ENCODE measurements around the gene RAD54L. TPM values are rescaled to one million over a fixed set of nuclear protein-coding genes. Genes with fewer than 3 reads are reported as not detected.

The RAD54L gene
- total and polyA plus RNA-seq, 4 donors: 0.08 to 8.8 (median 0.51) TPM

DNA sequence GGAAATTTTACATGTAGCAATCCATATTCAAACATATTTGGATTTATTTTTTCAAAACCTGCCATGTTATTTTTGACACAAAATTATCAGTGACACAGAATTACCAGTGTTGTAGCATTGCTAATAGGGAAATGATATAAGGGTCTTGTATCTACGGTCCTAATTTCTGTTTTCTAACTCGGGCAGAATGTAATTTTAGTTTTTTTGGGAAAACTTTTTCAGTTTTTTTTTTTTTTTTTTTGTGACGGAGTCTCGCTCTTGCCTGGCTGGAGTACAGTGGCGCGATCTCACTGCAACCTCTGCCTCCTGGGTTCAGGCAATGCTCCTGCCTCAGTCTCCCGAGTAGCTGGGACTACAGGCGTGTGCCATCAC lies 58.6 kb downstream of the RAD54L start:
- 95% methylated on average over 8 of the region's 8 CpGs for WGBS
- peaks cover 7 to 16% (median 8%) of the 10 kb centered on the region in 4 donors for H3K36me3 ChIP-seq (ENCODE audit: control insufficient read depth in 4 of 4, insufficient read depth in 3 of 4, low read depth in 1 of 4, low read length in 3 of 4)
- no peak for TF ChIP-seq SP1 (IDR thresholded peaks at IDR 0.05)
- TF ChIP-seq GABPA (IDR thresholded peaks at IDR 0.05 in 1 of 2, conservative IDR thresholded peaks at IDR 0.05 in 1 of 2): no peak
- TF ChIP-seq, protein P1, sequence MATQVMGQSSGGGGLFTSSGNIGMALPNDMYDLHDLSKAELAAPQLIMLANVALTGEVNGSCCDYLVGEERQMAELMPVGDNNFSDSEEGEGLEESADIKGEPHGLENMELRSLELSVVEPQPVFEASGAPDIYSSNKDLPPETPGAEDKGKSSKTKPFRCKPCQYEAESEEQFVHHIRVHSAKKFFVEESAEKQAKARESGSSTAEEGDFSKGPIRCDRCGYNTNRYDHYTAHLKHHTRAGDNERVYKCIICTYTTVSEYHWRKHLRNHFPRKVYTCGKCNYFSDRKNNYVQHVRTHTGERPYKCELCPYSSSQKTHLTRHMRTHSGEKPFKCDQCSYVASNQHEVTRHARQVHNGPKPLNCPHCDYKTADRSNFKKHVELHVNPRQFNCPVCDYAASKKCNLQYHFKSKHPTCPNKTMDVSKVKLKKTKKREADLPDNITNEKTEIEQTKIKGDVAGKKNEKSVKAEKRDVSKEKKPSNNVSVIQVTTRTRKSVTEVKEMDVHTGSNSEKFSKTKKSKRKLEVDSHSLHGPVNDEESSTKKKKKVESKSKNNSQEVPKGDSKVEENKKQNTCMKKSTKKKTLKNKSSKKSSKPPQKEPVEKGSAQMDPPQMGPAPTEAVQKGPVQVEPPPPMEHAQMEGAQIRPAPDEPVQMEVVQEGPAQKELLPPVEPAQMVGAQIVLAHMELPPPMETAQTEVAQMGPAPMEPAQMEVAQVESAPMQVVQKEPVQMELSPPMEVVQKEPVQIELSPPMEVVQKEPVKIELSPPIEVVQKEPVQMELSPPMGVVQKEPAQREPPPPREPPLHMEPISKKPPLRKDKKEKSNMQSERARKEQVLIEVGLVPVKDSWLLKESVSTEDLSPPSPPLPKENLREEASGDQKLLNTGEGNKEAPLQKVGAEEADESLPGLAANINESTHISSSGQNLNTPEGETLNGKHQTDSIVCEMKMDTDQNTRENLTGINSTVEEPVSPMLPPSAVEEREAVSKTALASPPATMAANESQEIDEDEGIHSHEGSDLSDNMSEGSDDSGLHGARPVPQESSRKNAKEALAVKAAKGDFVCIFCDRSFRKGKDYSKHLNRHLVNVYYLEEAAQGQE (IDR thresholded peaks at IDR 0.05): no peak
- TF ChIP-seq, protein P2, sequence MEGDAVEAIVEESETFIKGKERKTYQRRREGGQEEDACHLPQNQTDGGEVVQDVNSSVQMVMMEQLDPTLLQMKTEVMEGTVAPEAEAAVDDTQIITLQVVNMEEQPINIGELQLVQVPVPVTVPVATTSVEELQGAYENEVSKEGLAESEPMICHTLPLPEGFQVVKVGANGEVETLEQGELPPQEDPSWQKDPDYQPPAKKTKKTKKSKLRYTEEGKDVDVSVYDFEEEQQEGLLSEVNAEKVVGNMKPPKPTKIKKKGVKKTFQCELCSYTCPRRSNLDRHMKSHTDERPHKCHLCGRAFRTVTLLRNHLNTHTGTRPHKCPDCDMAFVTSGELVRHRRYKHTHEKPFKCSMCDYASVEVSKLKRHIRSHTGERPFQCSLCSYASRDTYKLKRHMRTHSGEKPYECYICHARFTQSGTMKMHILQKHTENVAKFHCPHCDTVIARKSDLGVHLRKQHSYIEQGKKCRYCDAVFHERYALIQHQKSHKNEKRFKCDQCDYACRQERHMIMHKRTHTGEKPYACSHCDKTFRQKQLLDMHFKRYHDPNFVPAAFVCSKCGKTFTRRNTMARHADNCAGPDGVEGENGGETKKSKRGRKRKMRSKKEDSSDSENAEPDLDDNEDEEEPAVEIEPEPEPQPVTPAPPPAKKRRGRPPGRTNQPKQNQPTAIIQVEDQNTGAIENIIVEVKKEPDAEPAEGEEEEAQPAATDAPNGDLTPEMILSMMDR (IDR thresholded peaks at IDR 0.05; ENCODE audit: low read depth, low read length, missing input control): no peak
- no peak for TF ChIP-seq TAF1 (conservative IDR thresholded peaks at IDR 0.05)
- TF ChIP-seq, protein P3, sequence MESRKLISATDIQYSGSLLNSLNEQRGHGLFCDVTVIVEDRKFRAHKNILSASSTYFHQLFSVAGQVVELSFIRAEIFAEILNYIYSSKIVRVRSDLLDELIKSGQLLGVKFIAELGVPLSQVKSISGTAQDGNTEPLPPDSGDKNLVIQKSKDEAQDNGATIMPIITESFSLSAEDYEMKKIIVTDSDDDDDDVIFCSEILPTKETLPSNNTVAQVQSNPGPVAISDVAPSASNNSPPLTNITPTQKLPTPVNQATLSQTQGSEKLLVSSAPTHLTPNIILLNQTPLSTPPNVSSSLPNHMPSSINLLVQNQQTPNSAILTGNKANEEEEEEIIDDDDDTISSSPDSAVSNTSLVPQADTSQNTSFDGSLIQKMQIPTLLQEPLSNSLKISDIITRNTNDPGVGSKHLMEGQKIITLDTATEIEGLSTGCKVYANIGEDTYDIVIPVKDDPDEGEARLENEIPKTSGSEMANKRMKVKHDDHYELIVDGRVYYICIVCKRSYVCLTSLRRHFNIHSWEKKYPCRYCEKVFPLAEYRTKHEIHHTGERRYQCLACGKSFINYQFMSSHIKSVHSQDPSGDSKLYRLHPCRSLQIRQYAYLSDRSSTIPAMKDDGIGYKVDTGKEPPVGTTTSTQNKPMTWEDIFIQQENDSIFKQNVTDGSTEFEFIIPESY (IDR thresholded peaks at IDR 0.05): no peak
- TF ChIP-seq HNF4A (conservative IDR thresholded peaks at IDR 0.05): no peak
- no peak for TF ChIP-seq JUND (IDR thresholded peaks at IDR 0.05)
- TF ChIP-seq HNF4G (IDR thresholded peaks at IDR 0.05): no peak
- no peak for TF ChIP-seq NR2F2 (IDR thresholded peaks at IDR 0.05)
- TF ChIP-seq, protein P4, sequence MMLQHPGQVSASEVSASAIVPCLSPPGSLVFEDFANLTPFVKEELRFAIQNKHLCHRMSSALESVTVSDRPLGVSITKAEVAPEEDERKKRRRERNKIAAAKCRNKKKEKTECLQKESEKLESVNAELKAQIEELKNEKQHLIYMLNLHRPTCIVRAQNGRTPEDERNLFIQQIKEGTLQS (IDR thresholded peaks at IDR 0.05): no peak
- no peak overlapping the region for H3K27ac ChIP-seq (ENCODE audit: low read depth in 1 of 2, low read length in 2 of 2)
- H3K27me3 ChIP-seq (ENCODE audit: control insufficient read depth in 4 of 4, insufficient read depth in 4 of 4, low read length in 3 of 4): no peaks in the 10 kb centered on the region
- no peak overlapping the region for H3K4me3 ChIP-seq (ENCODE audit: low read depth in 1 of 3, low read length in 3 of 3)
- no peaks in the 10 kb centered on the region for H3K9me3 ChIP-seq (ENCODE audit: control insufficient read depth in 4 of 4, low read length in 3 of 4)
- H3K4me1 ChIP-seq (ENCODE audit: control insufficient read depth in 4 of 4, insufficient read depth in 4 of 4, low read length in 3 of 4): peaks cover 4 to 19% (median 11%) of the 10 kb centered on the region in 4 donors
- no peak for DNase-seq (ENCODE audit: low spot score)
- H3K9ac ChIP-seq (ENCODE audit: low read depth in 1 of 2, low read length in 2 of 2): no peak overlapping the region

DNA sequence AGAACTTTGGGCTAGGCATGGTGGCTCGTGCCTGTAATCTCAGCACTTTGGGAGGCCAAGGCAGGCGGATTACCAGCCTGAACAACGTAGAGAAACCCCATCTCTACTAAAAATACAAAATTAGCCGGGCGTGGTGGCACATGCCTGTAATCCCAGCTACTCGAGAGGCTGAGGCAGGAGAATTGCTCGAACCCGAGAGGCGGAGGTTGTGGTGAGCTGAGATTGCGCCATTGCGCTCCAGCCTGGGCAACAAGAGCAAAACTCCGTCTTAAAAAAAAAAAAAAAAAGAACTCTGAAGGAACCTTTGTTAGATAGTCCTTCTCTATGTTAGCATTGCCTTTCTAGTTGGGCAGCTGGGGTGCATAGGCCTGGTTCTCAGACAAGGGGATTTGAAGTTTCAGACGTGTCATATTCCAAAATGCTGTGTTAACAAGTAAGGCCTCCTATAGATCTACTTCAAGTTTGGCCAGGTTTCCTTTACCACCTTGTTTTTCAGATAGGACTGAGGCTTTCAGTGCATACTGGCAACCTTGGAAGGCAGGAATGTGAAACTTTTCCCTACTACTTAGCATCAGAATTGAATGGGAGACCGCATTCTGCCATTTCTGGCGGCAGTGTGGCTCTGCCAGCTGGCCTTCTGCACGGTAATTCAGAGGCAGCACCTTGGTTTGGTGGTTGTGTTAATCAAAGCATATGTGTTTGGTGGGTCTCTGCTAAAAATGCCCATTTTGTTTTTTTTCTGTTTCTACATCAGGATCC lies 62.0 kb downstream of the RAD54L start:
- H3K9me3 ChIP-seq (ENCODE audit: control insufficient read depth in 4 of 4, low read length in 3 of 4): no peaks in the 10 kb centered on the region
- no peak for DNase-seq (ENCODE audit: low spot score)
- no peak overlapping the region for H3K9ac ChIP-seq (ENCODE audit: low read depth in 1 of 2, low read length in 2 of 2)
- no peaks in the 10 kb centered on the region for H3K27me3 ChIP-seq (ENCODE audit: control insufficient read depth in 4 of 4, insufficient read depth in 4 of 4, low read length in 3 of 4)
- 92% methylated on average over 16 of the region's 16 CpGs for WGBS
- peaks cover under 1 to 8% (median 4%) of the 10 kb centered on the region in 4 donors for H3K4me1 ChIP-seq (ENCODE audit: control insufficient read depth in 4 of 4, insufficient read depth in 4 of 4, low read length in 3 of 4)
- H3K27ac ChIP-seq (ENCODE audit: low read depth in 1 of 2, low read length in 2 of 2): no peak overlapping the region
- H3K4me3 ChIP-seq (ENCODE audit: low read depth in 1 of 3, low read length in 3 of 3): no peak overlapping the region
- peaks cover 9 to 38% (median 23%) of the 10 kb centered on the region in 4 donors for H3K36me3 ChIP-seq (ENCODE audit: control insufficient read depth in 4 of 4, insufficient read depth in 3 of 4, low read depth in 1 of 4, low read length in 3 of 4)
- TF ChIP-seq, protein P1 (IDR thresholded peaks at IDR 0.05): no peak
- TF ChIP-seq, protein P2 (IDR thresholded peaks at IDR 0.05; ENCODE audit: low read depth, low read length, missing input control): no peak
- TF ChIP-seq YY1 (IDR thresholded peaks at IDR 0.05) (no peak), SP1 (IDR thresholded peaks at IDR 0.05) (no peak), RXRA (IDR thresholded peaks at IDR 0.05) (no peak), GABPA (IDR thresholded peaks at IDR 0.05 in 1 of 2, conservative IDR thresholded peaks at IDR 0.05 in 1 of 2) (no peak), NR2F2 (IDR thresholded peaks at IDR 0.05) (no peak), FOXA2 (IDR thresholded peaks at IDR 0.05) (no peak)
- TF ChIP-seq, protein P5, sequence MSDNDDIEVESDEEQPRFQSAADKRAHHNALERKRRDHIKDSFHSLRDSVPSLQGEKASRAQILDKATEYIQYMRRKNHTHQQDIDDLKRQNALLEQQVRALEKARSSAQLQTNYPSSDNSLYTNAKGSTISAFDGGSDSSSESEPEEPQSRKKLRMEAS (IDR thresholded peaks at IDR 0.05): no peak
- TF ChIP-seq, protein P4 (IDR thresholded peaks at IDR 0.05): no peak
